ENCODE results near the gene ZNF28.
"Not testable (repeated sequence)": the region's sequence is repeated elsewhere in the genome, so short reads cannot be mapped to it uniquely, and the experiment has no call there.

Gene ZNF28

GRCh38 chr19:52782864-52783263 lies 38.6 kb downstream of the ZNF28 start:
- DNase-seq = not testable (repeated sequence)

GRCh38 chr19:52778811-52779210 lies 42.6 kb downstream of the ZNF28 start:
- no peak for DNase-seq

GRCh38 chr19:52756447-52756846 lies 65.0 kb downstream of the ZNF28 start:
- DNase-seq = not testable (repeated sequence)

GRCh38 chr19:52749780-52750179 lies 71.7 kb downstream of the ZNF28 start:
- no peak for DNase-seq

- peak in 2 of 56 donors; percentile 2 to 17 for DNase-seq
Observed at GRCh38 chr19:52748336-52748950, 73.0 kb downstream of the ZNF28 start.
